GM10266 (cell line): ENCODE data around the gene C1GALT1.

ENCODE experiments used
- DNase-seq: peaks from one replicate; pipeline ENCODE4 v3.0.0; 2012; ENCODE audit errors: extremely low spot score
- TF ChIP-seq, protein P1 (sequence below): IDR thresholded peaks from 2 replicates; pipeline ENCODE4 v1.5.1; 2012; ENCODE audit warnings: mild to moderate bottlenecking, low read depth; ENCODE audit not compliant: control insufficient read depth, insufficient read depth; ENCODE audit errors: missing control alignments

Gene C1GALT1

DNA sequence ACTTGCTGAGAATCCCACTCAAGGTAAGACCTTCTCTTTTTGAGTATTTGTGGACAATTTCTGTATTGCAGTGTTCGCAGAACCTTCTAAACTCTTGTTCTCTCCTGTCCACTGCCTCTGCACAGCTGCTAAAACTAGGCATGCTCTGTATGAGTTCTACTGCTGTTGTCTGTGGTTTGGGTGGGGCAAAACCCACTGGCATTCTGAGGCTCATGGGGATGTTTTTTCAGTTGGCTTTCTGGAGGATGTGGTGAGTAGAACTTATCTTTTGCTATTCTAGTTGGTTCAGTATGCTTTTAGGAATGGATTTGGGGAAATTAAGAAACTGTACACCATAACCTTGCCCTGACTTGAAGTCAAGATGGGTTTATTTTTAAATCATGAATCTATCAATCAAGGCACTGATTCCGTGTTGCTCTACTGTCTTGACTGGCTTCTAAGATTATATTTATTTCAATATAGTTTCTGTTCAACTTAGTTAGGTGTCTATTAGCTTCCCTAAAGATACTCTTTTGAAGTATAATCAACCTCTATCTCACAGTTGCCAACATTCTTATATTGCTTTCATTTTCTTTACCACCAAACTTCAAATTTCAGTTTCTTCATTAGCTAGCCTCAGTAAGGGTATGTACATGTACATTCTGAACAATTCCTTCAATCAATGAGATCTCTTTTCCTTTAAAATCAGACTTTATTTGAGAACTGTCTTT lies 25.0 kb upstream of the C1GALT1 start:
- no peak for DNase-seq
- TF ChIP-seq, protein P1, sequence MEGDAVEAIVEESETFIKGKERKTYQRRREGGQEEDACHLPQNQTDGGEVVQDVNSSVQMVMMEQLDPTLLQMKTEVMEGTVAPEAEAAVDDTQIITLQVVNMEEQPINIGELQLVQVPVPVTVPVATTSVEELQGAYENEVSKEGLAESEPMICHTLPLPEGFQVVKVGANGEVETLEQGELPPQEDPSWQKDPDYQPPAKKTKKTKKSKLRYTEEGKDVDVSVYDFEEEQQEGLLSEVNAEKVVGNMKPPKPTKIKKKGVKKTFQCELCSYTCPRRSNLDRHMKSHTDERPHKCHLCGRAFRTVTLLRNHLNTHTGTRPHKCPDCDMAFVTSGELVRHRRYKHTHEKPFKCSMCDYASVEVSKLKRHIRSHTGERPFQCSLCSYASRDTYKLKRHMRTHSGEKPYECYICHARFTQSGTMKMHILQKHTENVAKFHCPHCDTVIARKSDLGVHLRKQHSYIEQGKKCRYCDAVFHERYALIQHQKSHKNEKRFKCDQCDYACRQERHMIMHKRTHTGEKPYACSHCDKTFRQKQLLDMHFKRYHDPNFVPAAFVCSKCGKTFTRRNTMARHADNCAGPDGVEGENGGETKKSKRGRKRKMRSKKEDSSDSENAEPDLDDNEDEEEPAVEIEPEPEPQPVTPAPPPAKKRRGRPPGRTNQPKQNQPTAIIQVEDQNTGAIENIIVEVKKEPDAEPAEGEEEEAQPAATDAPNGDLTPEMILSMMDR = no peak

DNA sequence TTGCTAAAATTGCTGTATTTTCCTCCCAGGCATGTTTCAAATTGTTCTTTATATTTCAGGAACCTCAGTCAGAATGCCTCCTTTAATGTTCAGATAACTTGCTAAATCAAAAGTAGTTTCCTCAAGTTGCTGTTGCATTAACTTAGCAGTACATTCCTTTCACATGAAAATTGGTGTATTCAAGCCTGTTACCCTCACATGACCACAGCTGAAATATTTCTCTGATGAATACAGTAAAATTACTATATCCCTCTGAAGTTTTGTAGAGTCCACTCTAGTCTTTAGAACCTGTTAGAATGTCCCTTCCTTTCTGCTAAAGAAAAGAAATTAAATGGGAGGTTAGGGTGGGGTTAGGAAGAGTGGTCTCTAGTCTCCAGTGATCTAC lies 24.5 kb upstream of the C1GALT1 start:
- TF ChIP-seq, protein P1 = no peak
- DNase-seq = no peak

DNA sequence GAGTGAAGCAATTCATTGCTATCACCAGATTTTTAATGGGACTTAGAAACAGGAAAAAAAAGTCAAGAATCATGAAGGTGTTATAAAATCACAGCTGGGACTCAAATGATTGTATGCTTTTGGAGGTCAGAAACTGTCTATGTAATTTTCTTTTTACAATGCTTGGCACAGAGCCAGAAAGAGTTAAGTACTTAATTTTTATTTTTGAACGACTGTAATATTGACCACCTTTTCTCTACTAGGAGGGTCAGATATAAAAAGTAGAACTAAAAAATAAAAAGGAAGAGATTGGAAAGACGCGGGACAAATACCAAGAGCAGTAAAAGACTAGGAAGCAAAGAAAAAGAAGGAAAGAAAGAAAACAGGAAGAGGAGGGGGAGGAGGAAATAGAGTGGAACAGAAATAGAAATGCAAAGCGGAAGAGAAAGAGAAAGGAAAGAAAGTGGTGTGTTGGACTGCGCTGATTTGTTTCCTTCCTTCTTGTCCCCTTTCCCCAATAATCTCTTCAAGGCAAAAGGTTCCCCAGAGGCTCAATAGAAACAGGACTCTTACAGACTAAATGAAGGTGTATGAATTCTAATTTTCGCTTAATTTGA lies 23.2 kb upstream of the C1GALT1 start:
- no peak for DNase-seq
- TF ChIP-seq, protein P1 = no peak

DNA sequence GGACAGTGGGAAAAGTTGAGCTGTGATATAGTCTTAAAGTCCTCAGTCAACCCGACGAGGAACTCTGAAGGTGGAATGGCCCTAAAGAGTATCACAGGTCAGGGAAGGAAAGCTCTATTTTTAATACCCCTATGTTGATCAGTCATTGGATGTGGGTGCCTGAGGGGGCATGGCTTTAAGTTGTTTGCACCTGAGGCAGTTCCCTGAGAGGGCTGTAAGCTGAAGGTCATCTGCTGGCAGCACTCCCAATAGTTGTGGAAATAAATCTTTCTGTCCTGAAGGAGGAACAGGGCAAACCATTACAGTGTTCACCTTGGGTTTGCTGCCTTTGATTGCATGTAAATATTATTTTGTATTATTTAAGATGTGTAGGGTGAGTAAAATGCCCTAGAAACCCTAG lies 17.8 kb upstream of the C1GALT1 start:
- no peak for DNase-seq
- TF ChIP-seq, protein P1 = no peak

DNA sequence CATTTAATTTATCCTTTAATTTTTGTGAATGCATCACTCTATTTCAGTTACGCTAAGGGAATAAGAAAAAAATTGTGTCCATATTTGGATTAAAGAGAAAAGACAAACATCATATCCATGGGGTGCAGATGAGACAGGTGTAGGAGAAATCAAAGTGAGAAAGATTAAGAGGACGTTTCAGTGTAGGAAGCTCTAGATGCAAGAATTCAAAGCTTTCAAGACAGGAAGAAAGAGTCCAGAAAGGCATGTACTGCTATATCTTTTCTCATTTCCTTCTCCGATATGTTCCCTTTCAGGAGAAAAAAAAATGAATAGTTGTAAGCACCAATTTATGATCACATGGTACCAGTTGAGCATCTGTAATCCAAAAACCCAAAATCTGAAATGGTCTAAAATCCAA lies 17.0 kb upstream of the C1GALT1 start:
- TF ChIP-seq, protein P1 = no peak
- no peak for DNase-seq

DNA sequence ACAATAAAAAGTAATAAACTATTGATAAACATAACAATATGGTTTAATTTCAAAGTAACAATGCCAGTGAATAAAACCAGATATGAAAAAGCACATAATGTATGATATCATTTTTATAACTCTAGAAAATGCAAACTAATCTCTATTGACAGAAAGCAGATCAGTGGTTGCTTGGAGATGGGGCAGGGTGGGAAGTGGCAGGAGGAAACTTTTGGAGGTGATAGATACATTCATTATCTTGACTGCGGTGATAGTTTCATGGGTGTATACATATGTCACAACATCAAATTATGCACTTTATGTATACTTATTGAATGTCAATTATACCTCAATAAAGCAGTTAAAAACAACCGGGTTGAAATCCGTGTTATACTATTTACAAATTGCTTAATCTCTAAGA lies 16.0 kb upstream of the C1GALT1 start:
- no peak for DNase-seq
- TF ChIP-seq, protein P1 = no peak

DNA sequence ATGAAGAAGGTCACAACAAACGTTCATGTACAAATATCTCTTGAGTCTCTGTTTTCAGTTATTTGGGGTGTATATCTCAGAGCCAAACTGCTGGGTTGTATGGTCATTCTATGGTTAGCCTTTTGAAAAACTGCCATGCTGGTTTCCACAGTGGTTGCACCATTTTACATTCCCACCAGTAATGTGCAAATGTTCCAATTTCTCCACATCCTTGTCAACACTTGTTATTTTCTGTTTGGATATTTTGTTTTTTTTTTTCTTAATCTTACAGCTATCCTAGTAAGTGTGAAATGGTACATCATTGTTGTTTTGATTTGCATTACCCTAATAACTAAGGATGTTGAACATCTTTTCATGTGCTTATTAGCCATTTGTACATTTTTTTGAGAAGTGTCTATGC lies 13.0 kb upstream of the C1GALT1 start:
- TF ChIP-seq, protein P1 = no peak
- DNase-seq = no peak
